Mesothelial cell of epicardium (in vitro differentiated cells): ENCODE results near the gene AGBL1. TPM values are rescaled to one million over a fixed set of nuclear protein-coding genes. Genes with fewer than 3 reads are reported as not detected.

Source experiments
- DNase-seq, 2 experiments: peaks; one replicate each; pipeline ENCODE4 v3.0.0; 2021; ENCODE audit warnings: low spot score in 2 of 2; ENCODE audit not compliant: unreplicated experiment in 2 of 2
- H3K27ac Mint-ChIP-seq: 2 replicates; pipeline ENCODE4 v1.8.0; 2021; ENCODE audit warnings: mixed read lengths
- H3K27me3 Mint-ChIP-seq: 2 replicates; pipeline ENCODE4 v1.8.0; 2021; ENCODE audit warnings: low read depth, mixed read lengths
- H3K36me3 Mint-ChIP-seq: 2 replicates; pipeline ENCODE4 v1.8.0; 2021; ENCODE audit warnings: mixed read lengths
- H3K4me1 Mint-ChIP-seq: 2 replicates; pipeline ENCODE4 v1.8.0; 2021; ENCODE audit warnings: mixed read lengths
- H3K4me3 Mint-ChIP-seq: 2 replicates; pipeline ENCODE4 v1.8.0; 2021; ENCODE audit warnings: mild to moderate bottlenecking, moderate library complexity, mixed read lengths
- H3K9me3 Mint-ChIP-seq: 2 replicates; pipeline ENCODE4 v1.8.0; 2021; ENCODE audit warnings: mixed read lengths
- total RNA-seq: library from RNA; stranded (reverse); gene quantifications from 3 replicates; pipeline ENCODE4 v1.2.1, GENCODE V29; 2021
- TF ChIP-seq, protein P1 (sequence below): fragments of 200-600 bp; sonication (generic); IDR thresholded peaks from one replicate; pipeline ENCODE4 v1.5.0; 2021; ENCODE audit warnings: antibody characterized with exemption; ENCODE audit not compliant: unreplicated experiment

Gene AGBL1
- 0.05 TPM in 1 of 3 replicates, not detected in the others for total RNA-seq

DNA sequence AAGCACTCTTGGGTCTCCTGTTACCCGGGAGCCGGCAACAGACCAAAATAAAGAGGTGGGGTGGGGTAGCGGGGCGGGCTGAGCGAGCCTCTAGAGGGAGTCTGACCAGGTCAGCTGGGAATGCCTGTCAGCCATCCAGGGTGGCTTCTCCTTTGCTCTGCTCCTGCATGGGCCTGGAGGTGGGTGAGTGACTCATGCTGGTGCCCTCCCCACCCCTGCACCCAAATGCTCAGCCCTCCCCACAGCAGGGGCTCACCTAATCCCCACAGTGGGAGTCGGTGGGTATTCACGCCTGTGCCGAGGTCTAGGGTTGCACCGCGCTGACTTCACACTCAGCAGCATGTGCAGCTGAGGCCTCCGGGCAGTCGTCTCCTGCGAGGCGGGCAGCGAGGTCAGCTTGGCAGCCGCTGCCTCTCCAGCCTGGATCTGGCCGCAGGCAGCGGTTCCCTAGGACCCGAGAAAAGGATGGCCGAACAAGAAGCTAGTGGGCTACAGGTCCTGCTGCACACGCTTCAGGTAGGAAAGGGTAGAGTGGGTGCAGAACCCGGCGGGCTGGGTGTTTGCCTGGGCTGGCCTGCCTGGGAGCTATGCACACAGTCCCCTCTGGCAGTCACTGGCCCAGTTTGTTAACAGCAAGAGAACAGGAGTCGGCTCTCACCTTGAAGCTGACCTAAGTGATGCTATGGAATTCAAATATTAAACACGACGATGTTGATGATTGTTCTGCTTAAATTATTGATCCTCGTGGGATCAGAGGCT lies at the start of gene AGBL1:
Gene AGBL1, plus strand, starts transcription at position 364 of the 759 bp plus-strand sequence.
- Mint-ChIP-seq H3K27ac (no peak within 1 kb of the TSS), H3K36me3 (no peaks in the 10 kb centered on the region), H3K27me3 (peaks cover 38% of the 10 kb centered on the region), H3K9me3 (no peaks in the 10 kb centered on the region), H3K4me1 (no peaks in the 10 kb centered on the region), H3K4me3 (no peak within 1 kb of the TSS)
- TF ChIP-seq, protein P1, sequence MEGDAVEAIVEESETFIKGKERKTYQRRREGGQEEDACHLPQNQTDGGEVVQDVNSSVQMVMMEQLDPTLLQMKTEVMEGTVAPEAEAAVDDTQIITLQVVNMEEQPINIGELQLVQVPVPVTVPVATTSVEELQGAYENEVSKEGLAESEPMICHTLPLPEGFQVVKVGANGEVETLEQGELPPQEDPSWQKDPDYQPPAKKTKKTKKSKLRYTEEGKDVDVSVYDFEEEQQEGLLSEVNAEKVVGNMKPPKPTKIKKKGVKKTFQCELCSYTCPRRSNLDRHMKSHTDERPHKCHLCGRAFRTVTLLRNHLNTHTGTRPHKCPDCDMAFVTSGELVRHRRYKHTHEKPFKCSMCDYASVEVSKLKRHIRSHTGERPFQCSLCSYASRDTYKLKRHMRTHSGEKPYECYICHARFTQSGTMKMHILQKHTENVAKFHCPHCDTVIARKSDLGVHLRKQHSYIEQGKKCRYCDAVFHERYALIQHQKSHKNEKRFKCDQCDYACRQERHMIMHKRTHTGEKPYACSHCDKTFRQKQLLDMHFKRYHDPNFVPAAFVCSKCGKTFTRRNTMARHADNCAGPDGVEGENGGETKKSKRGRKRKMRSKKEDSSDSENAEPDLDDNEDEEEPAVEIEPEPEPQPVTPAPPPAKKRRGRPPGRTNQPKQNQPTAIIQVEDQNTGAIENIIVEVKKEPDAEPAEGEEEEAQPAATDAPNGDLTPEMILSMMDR: no peak
- DNase-seq: no peak

DNA sequence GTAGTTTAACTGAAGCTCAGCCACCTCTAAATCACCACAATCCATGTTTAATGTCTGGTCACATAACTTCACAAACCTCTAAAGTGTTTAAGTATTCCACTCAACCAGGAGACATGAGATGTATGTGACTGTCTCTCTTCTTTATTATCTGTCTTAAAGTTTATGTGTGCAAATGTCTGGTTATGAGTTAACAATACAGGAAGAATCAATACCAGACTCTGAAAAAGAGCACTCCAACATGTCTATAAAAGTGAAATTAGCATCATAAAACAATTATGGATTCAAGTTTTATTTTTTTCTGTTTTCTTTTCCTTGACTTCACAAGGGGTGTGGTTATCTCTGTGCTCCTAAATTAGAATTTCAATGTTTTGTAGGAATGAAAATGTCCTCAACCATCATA lies 44.8 kb upstream of the AGBL1 start:
- Mint-ChIP-seq H3K9me3 (no peaks in the 10 kb centered on the region), H3K27ac (no peak overlapping the region), H3K36me3 (no peaks in the 10 kb centered on the region), H3K4me3 (no peak overlapping the region), H3K4me1 (no peaks in the 10 kb centered on the region), H3K27me3 (peaks cover 38% of the 10 kb centered on the region)
- TF ChIP-seq, protein P1: no peak
- no peak for DNase-seq

DNA sequence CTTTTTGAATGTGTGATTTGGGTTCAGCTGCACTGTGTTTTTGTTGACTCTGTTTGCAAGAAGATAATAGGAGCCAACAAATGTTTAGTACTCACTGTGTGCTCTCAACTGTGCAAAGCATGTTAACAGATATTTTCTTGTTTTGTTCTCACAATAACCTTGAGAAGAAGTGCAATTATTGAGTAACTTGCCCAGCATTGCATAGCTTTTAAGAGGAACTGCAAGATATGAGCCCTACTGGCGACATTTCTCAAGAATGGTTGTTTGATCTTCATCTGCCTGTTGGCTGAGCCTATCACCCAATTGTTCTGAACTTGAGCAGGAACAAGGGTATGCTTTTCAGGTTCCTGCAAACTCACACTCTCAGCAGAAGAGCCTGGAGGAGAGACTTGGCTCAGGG lies 43.4 kb upstream of the AGBL1 start:
- TF ChIP-seq, protein P1: no peak
- Mint-ChIP-seq H3K27me3 (peaks cover 36% of the 10 kb centered on the region), H3K36me3 (no peaks in the 10 kb centered on the region), H3K27ac (no peak overlapping the region), H3K4me1 (no peaks in the 10 kb centered on the region), H3K9me3 (no peaks in the 10 kb centered on the region), H3K4me3 (no peak overlapping the region)
- no peak for DNase-seq

DNA sequence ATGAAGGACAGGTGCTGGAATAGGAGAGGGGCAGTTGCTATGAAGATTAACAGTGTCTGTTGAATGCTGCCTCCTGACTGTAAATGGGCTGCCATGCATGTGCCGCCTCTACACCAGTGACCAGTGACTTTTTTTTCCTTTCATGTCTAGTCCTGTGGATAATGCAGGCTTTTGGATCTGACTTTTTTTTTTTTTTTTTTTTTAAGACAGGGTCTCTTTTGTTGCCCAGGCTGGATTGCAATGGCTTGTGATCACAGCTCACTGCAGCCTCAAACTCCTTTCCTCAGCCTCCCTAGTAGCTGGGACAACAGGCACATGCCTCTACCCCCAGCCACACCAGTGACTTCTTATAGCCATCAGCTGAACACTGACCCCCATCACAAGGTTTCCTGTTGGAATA lies 41.2 kb upstream of the AGBL1 start:
- peaks cover 34% of the 10 kb centered on the region for H3K27me3 Mint-ChIP-seq
- TF ChIP-seq, protein P1: no peak

DNA sequence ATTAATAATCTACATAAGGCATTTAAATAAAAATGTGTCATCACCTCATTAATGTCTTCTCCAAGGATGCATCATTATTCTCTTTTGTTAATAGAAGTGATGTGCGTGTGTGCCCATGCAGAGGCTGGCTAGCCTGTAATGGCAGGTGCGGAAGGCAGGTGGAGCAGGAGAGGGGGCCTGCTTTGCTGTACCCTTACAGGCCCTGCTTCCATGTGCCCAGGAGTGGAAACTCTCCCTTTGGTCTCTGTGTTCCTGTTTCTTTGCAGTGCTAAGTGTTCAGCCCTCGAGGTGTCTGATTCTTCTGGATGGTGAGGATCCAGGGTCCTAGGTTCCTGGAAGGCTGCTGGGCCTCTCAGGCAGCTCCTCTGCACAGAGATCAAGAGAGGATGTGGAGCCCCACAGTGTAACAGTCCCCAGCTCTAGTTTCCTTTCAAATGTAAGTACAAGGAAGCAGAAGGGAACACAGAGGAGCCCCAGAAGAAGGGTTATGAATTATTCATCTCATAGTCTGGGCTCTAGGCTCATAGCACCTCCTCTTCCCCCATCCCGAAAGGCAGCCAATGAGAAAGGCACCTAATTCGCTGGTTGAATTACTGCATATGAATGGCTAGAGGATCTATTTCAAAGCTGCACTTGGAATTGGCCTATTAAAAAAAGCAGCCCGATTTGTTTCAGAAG lies 39.2 kb upstream of the AGBL1 start:
- Mint-ChIP-seq H3K4me3 (no peak overlapping the region), H3K4me1 (no peaks in the 10 kb centered on the region), H3K9me3 (no peaks in the 10 kb centered on the region), H3K36me3 (no peaks in the 10 kb centered on the region), H3K27ac (no peak overlapping the region), H3K27me3 (peaks cover 29% of the 10 kb centered on the region)
- DNase-seq: no peak
- TF ChIP-seq, protein P1: no peak

More for the DNA sequence above, 41.2 kb upstream of the AGBL1 start:
- Mint-ChIP-seq H3K36me3 (no peaks in the 10 kb centered on the region), H3K4me3 (no peak overlapping the region), H3K27ac (no peak overlapping the region), H3K9me3 (no peaks in the 10 kb centered on the region), H3K4me1 (no peaks in the 10 kb centered on the region)
- DNase-seq: no peak
